ENCODE measurements around the gene LIPE. TPM values are rescaled to one million over a fixed set of nuclear protein-coding genes. Genes with fewer than 3 reads are reported as not detected.
"Not testable (repeated sequence)": the region's sequence is repeated elsewhere in the genome, so short reads cannot be mapped to it uniquely, and the experiment has no call there.

Gene LIPE
- total RNA-seq = 4.8 and 9.1 TPM in 2 replicates

DNA sequence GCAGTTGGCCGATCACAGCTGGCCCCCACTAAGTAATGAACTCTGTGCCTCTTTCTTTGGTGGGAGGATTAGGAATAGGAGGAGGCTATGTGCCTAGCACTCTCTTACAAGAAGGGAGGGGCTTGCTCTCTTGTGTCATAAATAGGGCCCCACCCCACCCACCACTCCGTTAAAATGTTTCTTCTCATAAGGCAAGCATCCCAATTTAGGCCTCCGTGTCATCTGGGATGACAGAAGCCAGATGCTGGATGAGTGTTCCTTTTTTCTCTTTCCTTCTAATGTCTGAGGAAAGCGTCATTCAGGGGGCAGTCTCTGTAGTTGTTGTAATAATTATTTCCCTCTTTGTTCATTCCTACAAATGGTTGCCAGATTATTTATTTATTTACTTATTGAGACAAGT lies at the start of gene LIPE:
TSS of gene LIPE (minus strand) at position 76 of the 400 bp plus-strand sequence. CDS start 239 bp downstream, outside the sequence.
- DNase-seq (ENCODE audit: low read depth, low spot score) = no peak

DNA sequence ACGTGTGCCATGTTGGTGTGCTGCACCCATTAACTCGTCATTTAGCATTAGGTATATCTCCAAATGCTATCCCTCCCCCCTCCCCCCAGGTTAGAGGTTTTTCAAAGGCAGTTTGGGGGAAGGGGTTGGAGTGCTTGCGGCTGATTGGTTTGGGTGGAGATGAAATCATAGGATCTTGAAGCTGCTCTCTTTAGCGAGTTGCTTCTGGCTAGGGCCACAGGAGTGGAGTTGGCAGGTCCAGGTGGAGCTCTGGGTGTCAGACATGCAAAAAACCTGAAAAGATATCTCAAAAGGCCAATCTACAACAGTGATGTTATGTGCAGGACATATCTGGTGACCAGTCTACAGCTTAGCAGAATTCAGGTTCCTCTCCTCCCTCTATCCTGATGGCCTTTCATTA lies 48.2 kb upstream of the LIPE start:
- DNase-seq (ENCODE audit: low read depth, low spot score) = no peak

- DNase-seq (ENCODE audit: low read depth, low spot score) = no peak
Measured at GRCh38 chr19:42474743-42475142, 47.6 kb upstream of the LIPE start.

DNA sequence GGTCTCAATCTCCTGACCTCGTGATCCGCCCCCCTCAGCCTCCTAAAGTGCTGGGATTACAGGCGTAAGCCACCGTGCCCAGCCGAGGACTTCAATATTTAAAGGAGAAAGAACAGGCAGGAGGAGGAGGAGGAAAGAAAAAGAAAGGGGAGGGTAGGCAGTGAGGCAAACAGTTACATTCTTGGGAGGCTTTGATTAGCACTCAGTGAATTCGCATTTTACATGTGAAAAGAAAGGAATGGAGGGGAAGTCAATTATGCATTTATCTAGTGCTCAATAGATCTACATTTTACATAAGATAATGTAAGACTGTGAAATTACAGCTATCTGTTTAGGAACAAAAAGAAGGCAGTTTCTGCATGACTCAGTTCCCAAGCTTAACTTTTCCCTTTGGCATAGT lies 46.5 kb upstream of the LIPE start:
- no peak for DNase-seq (ENCODE audit: low read depth, low spot score)

GRCh38 chr19:42472402-42473147 lies 45.4 kb upstream of the LIPE start:
- DNase-seq (ENCODE audit: low read depth, low spot score) = no peak

DNA sequence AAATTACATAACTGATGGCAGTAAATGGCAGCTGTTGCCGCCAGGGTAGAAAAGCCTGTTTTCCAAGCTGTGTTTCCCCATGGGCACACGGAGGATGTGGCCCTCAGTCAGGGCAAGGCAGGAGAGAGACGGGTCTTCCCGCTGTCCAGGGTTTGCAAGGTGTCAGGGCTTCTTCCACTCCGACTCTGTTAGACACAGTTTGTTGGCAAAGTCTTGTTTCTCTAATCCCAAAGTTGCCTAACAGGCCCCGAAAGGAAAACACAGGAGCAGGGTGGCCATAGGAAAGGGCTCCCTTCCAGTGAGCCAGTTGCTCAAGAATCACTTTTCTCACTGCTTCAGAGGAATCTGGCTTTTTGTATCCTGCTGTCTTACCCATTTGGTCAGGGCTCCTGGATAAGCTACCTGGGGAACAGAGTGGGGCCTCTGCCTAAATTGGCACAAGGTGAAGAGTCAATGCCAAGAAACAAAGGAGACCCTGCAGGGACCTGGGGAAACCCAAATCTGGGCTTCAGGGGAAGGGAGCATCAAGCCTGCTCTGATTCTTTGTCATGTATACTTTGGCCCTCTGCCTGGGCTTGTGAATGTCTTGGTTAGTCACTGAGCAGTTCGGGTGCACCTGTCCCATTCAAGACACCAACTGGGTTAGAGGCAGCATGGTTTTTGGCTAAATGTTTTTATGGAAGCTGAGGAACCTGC lies 44.5 kb upstream of the LIPE start:
- no peak for DNase-seq (ENCODE audit: low read depth, low spot score)

- DNase-seq (ENCODE audit: low read depth, low spot score) = no peak
Measured at GRCh38 chr19:42469311-42470235, 42.4 kb upstream of the LIPE start.

GRCh38 chr19:42468273-42468796 lies 41.1 kb upstream of the LIPE start:
- no peak for DNase-seq (ENCODE audit: low read depth, low spot score)

- DNase-seq (ENCODE audit: low read depth, low spot score) = no peak
Measured at GRCh38 chr19:42467183-42467760, 40.1 kb upstream of the LIPE start.

- no peak for DNase-seq (ENCODE audit: low read depth, low spot score)
Measured at GRCh38 chr19:42466521-42467182, 39.5 kb upstream of the LIPE start.

DNA sequence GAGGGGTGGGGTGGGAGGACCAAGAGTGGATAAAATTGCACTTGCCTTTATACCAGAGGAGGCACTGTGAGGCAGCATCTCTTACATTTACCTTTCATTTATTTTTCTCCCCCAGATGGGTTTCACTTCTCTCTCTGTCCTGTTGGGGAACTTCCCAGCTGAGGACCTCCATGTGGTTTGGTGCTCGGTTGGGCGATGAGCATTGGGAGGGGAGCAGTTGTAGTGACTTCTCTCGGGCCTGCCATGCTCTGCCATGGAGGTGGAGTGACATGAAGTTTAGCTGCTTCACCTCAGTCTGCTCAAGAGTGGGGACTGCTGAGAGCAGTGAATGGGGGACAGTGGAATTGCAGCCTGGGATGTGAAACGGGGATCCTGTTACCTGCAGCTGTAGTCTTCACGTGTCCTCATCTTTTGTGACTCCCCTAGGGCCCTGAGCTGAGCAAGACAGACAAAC lies 38.7 kb upstream of the LIPE start:
- no peak for DNase-seq (ENCODE audit: low read depth, low spot score)

DNA sequence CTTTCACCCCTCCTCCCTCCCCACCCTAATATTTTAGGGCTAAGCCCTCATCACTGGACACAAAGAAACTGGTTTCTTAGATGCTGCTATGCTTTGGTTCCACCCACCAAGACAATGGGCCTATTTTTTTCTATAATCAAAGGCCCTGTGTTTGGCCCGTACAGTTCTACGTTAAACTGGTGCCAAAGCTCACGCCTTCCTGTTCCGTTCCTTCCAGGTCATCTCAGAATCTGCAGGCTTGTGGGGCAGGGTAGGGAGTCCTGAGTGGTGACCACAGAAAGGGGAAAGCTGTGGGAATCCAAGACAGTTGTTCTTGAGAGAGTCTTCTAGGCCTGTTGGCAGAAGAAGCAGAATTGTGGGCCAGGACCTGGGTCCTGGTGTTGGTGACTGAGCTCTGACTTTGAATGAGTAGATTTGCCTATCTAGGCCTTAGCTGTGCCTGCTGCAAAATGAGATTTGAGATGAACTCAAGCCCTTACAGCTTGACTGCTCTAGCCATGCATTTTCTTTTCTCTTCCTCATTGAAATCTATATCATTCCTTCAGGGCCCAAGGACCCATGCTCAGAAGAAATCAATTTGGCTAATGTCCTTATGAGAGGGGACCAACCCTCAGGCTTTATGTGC lies 34.6 kb upstream of the LIPE start:
- DNase-seq (ENCODE audit: low read depth, low spot score) = no peak

DNA sequence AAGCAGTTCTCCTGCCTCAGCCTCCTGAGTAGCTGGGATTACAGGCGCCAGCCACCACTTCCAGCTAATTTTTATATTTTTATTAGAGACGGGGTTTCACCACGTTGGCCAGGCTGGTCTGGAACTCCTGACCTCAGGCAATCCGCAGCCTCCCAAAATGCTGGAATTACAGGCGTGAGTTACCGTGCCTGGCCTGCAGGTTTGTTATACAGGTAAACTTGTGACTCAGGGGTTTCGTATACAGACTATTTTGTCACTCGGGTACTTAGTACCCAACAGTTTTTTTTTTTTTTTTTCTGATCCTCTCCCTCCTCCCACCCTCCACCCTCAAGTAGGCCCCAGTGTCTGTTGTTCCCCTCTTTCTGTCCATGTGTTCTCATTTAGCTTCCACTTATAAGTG lies 34.0 kb upstream of the LIPE start:
- DNase-seq (ENCODE audit: low read depth, low spot score) = not testable (repeated sequence)

GRCh38 chr19:42459926-42460325 lies 32.7 kb upstream of the LIPE start:
- no peak for DNase-seq (ENCODE audit: low read depth, low spot score)

GRCh38 chr19:42455621-42456081 lies 28.5 kb upstream of the LIPE start:
- DNase-seq (ENCODE audit: low read depth, low spot score) = no peak

DNA sequence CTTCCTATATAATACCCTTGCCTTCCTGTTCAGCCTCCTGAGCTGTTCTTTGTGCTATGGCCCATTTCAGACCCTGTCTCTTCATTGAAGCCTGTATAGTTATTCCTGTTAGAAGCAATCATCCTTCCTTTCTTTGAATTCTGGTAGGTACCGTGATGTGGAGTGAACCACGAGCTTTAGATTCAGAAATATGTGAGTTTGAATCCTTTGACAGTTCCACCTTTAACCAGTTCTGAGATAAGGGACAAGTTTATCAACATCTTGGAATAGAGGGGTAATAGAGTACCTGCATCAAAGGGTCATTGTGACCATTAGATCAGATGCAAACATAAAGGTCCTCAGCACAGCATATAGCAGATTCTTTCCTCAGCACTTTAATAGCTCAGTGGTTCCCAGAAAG lies 27.9 kb upstream of the LIPE start:
- DNase-seq (ENCODE audit: low read depth, low spot score) = no peak

DNA sequence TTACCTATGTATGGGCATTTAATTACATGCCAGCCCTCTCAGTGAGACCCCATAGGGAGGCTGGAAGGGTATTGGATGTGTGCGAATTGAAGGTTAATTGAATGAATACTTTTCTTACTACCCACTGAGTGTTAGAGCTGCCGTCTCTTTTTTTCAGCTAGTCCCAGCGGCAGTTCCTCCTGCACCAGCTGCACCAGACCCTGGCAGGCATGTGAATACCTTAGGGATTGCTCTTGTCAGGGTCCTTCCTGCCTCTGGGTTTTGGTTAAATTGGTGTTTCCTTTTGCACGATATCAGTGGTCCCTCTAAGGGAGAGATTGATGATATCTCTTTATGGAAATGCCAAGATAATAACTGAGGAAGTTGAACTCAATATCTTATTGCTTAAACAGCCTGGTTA lies 25.4 kb upstream of the LIPE start:
- no peak for DNase-seq (ENCODE audit: low read depth, low spot score)

- DNase-seq (ENCODE audit: low read depth, low spot score) = peak; percentile 54
Measured at GRCh38 chr19:42450314-42450934, 23.2 kb upstream of the LIPE start.

- DNase-seq (ENCODE audit: low read depth, low spot score) = not testable (repeated sequence)
Measured at GRCh38 chr19:42448306-42448705, 21.1 kb upstream of the LIPE start.

DNA sequence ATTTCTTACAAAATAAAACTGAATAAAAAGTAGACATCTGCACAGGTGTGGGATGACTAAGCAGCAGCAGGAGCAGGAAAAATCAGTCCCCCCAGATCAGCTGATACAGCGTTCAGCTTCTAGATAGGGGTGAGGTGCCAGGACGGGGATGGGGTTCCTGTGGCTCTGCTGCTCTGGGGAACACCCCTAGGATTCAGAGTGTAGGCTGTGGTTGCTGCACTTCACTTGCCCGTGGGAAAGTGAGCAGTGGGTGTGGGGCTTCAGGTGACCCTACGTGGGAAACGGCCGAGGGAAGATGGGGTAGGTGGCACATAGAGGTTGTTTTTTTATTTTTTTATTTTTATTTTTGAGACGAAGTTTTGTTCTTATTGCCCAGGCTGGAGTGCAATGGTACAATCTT lies 18.8 kb upstream of the LIPE start:
- DNase-seq (ENCODE audit: low read depth, low spot score) = no peak

All from pulmonary artery endothelial cell (primary cell).